GM04503 (cell line): Measurements from ENCODE around the gene CRNKL1.

Experiments used
- DNase-seq: peaks from one replicate; pipeline ENCODE4 v3.0.0-alpha.2; 2012; ENCODE audit warnings: low read depth

The CRNKL1 gene

DNA sequence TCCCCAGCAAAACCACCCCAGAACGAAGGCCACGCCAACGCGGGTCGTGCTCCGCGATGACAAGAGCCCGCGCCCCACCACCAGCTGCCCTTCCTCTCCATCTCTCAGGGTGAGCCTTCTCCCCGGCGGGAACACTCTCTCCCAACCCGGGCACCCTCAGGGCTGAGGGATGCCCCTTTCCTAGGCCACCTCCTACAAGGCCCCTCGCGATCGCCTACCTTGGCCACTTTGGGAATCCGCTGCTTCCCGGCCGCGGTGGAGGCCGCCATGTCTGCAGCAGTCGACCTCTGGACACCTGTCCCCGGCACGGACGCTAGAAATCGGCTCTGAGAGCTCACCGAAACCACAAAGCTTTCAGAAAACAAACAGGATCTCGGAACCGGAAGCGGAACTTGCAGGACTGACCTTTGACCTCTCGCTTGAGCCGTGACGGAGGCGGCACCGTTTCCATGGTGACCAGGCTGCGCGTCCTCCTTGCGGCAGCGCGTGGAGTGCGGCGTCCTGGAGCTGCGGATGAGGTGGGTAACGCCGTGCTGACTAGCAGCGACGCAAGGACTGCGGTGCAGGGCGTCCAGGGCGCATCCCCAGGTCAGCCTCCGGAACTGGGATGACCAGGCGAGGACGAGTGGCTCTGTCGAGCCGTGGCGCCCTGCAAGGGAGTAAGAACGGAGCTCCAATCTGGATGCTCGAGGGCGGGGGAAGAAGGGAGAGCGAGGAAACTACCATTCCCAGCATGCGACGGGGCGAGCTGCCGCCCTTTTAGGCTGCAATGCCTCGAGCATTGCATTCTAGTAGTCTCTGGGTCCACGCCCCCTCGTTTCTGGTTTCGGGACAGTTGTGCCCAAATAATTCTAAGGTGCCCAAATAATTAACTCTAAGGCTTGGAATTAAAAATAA is at the start of gene CRNKL1, which contains the start of gene CFAP61:
CRNKL1 (minus strand) TSS at position 393 of the 897 bp plus-strand sequence; CDS start at position 269, 124 bp downstream.
CFAP61 (plus strand) TSS at position 459 of the 897 bp plus-strand sequence. CDS start 4,122 bp downstream, outside the sequence.
- peak; percentile 70 for DNase-seq

DNA sequence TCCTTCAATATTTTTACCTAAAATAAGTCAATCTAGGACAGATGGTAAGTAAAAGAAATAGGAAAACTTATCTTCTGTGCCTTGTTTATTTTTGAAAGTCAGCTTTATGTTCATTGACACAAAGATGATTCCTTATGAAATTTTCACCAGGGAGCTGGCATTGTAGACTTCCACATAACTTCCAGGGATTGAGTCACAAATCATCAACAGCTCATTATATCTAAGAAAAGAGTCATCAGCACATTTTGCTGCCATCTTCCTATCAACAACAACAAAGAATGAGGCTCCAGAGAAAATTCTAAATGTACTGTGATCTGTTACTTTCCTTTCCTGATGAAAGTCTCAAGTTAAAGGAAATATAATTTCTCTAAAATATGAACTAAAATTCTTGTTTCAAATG is 48.6 kb upstream of the CRNKL1 start:
- DNase-seq: no peak

DNA sequence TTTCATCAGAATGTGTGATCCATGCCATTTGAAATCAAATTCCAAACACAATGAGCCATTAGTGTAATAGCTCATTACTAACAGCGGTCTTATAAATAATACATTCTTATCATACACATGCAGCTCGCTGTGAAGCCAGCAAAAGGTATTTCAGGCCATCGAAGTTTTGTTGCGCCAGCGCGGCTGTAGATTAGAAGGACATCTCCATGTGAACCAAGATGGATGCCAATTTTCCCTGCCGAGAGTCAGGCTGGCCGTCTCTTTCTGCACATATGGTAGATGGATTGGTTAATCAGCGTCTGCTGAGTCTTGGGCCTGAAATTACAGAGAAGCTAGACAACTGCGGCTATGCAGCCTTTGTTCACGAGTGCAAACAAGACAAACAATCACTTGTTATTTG is 44.2 kb upstream of the CRNKL1 start:
- DNase-seq: no peak

DNA sequence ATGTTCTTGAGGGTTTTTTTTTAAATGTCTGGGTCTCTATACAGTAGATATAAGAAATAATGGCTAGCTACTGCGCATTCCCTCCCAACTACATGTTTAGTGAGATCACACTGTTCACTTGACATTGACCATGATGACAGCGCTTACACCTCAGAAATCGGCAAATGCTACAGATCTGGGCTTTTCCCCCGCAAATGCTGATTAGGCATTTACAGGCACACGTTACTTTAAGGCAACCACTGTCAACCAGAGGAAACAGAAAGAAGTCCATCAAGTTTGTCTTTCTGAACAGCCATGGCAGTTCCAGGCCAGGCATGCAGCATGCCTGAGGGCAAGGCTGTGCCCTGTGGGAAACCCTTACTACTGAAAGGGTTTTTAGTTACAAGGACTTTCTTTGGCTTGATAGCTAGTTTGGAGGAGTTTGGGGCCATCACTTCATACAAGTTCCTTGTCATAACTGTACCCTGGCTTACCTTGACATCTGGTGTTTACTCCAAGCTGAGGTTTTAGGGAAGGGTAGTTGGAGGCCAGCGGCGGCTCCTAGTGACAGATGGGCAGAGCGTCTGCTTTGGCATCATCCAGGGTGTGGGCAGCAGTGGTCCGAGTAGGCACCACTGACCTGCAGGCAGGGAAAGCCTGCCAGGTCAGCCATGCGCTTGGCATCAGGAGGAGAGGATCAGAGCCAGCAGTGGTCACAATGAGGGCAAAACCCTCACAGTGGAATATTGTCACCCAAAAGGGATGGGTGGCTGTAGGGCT is 43.0 kb upstream of the CRNKL1 start:
- no peak for DNase-seq

GRCh38 chr20:20094410-20094809 is 42.1 kb upstream of the CRNKL1 start:
- DNase-seq: no peak

DNA sequence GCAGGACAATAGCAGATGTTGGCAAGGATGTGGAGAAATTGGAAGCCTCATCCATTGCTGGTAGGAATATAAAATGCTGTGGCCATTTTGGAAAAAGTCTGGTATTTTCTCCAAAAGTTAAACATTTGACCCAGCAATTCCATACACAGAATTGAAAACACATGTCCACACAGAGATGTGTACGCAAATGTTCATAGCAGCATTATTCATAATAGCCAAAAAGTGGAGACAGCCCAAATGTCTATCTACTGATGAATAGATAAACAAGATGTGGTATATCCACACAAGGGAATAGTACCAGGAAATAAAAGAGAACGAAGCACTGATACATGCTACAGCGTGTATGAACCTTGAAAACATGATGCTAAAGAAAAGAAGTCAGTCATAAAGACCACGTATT is 40.6 kb upstream of the CRNKL1 start:
- no peak for DNase-seq

- DNase-seq: no peak
These were observed 37.7 kb upstream of the CRNKL1 start for GRCh38 chr20:20089939-20090338.

GRCh38 chr20:20089018-20089417 is 36.8 kb upstream of the CRNKL1 start:
- no peak for DNase-seq

DNA sequence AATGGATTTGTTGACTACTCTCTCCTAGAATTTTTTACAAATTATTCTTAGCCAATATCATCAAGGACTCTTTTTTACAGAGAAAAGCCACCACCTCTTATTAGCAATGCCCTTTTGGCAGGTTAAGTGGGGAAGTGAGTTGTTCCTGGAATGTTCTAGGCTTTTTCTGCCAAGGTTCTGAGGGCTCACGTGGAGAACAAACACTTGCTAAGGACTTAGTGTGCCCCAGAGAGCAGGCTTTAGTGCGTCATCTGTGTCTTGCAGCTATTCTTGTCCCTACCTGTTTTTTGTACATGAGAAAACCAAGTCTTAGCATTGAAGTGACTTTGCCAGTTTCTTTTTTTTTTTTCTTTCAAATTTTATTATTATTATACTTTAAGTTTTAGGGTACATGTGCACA is 33.5 kb upstream of the CRNKL1 start:
- DNase-seq: no peak

DNA sequence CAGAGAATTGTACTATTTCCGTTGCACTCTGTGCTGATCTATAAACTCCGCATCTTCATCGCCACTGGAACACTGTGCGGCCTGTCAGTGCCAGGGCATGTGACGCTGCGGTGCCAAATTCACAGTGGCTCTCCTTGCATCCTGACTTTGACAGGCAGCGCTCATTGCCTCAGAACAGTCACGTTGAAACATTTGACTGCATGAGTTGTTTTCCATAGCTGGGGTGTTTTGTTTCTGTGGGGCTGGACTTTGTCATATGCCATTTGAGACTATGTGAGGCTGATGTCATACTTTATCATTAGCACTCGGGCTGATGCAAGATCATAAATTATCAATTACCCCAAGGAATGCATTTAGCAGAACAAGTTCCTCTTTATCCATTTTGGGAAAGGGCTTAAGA is 32.8 kb upstream of the CRNKL1 start:
- DNase-seq: no peak

DNA sequence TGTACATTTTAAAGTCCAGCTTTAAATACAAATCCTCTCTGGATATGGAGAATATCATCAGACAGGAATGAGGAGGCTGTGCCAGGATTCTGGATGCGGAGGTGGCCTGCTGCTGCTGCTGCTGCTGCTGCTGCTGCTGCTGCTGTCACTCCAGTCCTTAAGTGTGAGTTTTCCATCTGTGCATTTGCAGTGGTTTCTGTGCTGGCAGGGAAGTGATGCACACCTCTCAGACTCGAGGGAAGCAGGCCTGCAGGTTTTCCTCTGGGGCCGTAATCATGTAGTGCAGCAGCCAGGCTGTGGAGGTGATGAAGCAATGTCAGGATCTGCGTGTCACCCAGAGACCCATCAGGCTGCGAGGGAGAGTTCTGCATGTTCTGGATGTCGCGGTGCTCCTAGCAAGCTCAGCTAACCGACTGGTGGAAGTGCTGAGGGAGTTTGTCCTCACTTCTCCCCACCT is 32.1 kb upstream of the CRNKL1 start:
- DNase-seq: no peak

GRCh38 chr20:20083807-20084206 is 31.5 kb upstream of the CRNKL1 start:
- no peak for DNase-seq

- DNase-seq: no peak
These were observed 27.0 kb upstream of the CRNKL1 start for GRCh38 chr20:20079102-20079784.

DNA sequence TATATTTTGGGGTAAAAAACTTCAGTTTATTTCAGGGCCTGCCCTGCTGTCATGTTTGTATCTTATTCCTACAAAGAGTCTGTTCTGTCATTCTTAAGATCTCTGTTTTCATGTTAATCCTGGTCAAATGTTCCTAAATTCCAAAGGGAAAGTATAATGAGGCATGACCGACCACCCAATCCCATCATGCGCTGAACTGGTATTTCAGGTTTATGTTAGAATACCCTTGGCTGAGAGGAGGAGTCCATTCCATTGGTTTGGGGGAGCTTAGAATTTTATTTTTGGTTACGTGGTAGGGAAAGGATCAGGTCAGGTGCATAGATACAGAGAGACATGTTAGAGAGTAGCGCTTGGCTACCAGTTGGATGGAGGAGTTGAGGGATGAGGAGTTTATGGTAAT is 25.8 kb upstream of the CRNKL1 start:
- no peak for DNase-seq

DNA sequence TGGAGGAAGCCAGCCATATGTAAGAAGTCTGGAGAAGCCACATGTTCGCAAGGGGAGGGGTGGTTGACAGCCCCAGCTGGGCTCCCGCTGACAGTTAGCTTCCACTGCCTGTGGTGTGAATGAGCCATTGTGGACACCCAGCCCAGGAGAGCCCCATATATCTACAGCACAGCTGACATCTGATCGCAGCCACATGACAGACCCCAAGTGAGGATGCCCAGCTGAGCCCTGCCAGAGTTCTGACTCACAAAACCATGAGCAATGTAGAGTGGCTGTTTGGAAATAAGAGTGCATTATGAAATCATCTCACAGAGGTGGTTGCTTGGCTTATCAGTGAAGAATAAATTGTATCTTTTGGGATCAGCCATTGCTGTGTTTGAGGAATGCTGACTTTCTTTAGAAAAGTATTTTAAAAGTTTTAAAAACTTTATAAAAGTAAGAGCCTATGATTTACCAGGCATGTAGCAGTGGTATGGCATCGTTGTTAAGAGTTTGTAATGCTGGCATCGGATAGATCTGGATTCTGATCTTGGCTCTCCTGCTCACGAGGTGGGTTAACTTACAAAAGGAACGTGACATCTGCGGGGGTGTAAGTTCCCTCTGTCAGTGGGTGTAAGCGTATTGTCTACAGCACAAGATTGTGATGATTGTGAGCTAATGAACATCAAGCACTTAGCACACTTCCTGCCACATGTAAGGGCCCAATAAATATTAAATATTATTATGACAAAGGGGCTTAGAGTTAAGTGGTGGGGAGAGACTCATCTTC is 24.2 kb upstream of the CRNKL1 start:
- peak; percentile 28 for DNase-seq

DNA sequence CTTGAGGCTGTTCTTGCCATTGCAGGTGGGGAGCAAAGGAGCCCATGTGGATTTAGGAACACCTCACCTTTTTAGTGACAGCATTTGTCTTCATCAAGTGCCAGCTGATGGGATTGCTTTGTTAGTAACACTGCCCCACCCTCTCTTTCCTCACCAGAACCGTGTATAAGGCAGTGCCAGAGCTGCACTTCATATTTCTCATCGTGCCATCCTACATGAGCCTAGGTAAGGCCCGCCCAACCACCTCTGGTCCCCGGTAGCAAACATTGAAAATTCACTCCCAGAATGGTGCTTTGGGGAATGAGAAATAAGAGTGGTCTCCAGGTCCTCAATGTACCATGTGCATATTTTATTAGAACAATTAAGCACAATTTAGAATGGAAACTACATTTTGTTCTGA is 22.8 kb upstream of the CRNKL1 start:
- no peak for DNase-seq

DNA sequence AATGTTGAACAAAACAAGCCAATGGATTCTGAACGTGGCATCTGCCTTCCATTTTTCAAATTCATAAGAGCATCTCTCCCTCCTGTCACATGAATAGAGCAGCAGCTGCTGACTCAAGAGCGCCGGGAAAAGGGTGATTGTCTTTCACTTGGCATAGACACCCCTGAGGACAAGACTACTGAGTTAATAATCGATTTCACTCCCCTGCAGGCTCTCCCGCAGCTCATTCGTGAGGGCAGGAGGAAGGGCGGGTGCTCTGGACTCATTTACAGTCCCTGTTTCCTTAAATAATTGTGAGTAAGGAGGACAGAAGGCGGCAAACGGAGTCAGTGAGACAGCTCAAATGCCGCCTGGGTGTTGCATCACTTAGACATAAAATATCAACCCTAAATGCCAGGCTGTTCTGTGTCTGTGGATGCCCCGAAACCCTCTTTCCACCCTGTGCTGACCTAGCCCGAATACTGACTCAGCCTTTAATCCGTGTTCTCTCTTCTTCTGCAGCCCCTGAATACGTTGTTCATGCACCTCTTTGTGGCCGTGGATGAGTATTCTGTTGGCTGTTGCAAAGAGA is 21.6 kb upstream of the CRNKL1 start:
- no peak for DNase-seq

DNA sequence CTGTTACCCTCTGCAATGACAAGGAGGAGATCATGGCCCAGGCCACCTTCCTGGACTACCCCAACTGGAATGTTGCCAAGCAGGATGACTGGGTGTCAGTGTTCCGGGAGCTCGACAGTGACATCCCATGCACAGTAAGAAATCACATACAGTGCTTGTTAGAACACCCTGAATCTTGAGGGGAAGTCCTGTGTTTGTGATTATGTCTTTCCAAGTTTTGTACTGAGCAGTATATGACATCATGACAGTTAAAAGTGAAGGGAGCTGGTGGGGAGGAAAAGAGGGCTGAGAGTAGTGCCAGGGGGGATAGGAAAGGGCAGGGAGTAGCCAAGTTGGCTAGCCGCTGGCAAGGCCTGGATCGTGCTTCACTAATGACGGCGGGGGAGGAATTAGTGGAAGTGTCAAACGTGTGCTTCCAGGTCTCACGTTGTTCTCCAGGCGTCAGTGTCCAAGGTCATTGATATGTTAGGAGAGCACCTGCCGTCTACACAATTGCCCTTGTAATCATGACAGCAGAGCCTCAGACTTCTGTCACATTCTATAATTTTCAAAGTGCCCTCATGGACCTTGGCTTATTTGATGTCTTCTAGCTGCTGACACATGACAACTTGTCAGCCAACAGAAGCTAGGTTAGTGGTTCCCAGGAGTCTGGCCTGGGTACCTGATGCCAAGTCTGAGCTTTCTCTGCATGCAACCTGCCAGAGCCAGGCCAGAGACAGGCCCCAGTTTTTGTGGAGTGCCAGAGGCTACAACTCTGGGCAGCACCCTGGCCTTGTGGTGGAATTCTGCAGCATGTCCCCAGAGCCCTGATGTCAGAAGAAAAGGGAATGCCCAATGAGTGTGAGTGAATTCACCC is 18.8 kb upstream of the CRNKL1 start:
- no peak for DNase-seq

DNA sequence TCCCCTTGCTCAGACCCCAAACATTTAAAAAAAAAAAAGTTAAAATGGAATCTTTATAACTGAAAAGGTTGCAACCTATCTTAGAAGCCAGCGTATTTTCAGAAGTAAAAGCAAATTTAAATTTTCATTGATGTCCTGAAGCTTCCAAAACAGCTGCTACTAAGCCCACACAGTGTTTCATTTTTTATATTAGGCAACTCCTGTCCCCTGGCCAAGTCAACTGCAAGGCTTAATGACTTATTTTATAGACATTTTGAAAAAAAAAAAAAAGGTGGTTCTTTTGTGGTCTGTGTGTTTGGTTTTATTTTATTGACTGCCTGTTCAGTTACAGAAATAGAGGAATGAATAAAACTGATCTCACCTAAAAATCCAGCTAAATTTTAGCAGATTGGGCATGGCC is 13.1 kb upstream of the CRNKL1 start:
- no peak for DNase-seq

DNA sequence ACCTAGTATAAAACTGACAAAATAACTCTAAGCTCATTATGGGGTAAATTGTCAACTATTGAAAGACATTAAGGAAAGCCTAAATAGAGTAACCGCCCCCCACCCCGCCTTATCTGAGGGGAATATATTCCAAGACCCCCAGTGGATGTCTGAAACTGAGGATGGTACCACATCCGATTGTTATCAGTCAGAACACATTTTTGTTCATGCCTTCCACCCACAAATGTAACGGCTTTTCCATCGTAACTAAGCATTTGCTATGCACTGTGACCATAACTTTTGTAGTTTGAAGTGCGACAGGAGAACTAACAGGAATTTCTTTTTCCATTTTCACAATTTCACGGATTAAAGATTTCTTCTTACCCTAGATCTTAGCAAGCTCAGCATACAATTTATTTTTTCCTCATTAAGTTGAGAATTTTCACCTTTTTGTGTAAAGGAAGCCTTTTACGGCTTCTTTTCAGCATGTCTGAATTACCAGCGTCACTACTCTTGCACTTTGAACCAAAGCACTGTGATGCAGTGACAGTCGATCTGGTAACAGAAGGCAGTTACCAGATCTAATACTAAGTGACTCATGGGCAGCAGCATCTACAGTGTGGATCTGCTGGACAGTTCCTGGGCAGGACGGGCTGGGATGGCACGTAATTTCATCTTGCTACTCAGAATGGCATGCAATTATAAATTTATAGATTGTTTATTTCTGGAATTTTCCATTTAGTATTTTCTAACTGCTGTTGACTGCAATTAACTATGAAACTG is 11.9 kb upstream of the CRNKL1 start:
- no peak for DNase-seq
